Keratinocyte (primary cell): Measurements from ENCODE around the gene DRC1. TPM values are rescaled to one million over a fixed set of nuclear protein-coding genes. Genes with fewer than 3 reads are reported as not detected.

Experiments used
- DNase-seq: peaks from one replicate; pipeline ENCODE4 v3.0.0-alpha.2; 2011; ENCODE audit warnings: low read depth, missing footprints, low spot score
- FAIRE-seq: peaks from 2 replicates; lab custom pipeline; 2011; peaks lifted over from hg19 to GRCh38; lab: Jason Lieb, UNC
- H2AFZ ChIP-seq: 2 replicates; pipeline ENCODE4 v1.6.0; 2012; ENCODE audit warnings: low read length, control low read depth, inconsistent platforms; ENCODE audit not compliant: control insufficient read depth
- H3K27ac ChIP-seq: 2 replicates; pipeline ENCODE4 v1.5.1; 2011; ENCODE audit warnings: low read length; ENCODE audit not compliant: control insufficient read depth, insufficient read depth
- H3K27me3 ChIP-seq: 3 replicates; pipeline ENCODE4 v1.6.0; 2011; ENCODE audit warnings: low read length; ENCODE audit not compliant: control insufficient read depth, insufficient read depth; ENCODE audit errors: extremely low read depth
- H3K36me3 ChIP-seq, 2 experiments: 2 replicates in 1 of 2; 3 replicates in 1 of 2; pipeline ENCODE4 v1.5.1; 2011; ENCODE audit warnings: low read length in 2 of 2, mild to moderate bottlenecking in 1 of 2; ENCODE audit not compliant: control insufficient read depth in 2 of 2, insufficient read depth in 2 of 2; ENCODE audit errors: extremely low read depth in 1 of 2
- H3K4me1 ChIP-seq: 3 replicates; pipeline ENCODE4 v1.5.1; 2011; ENCODE audit warnings: low read length; ENCODE audit not compliant: control insufficient read depth, insufficient read depth; ENCODE audit errors: extremely low read depth
- H3K4me2 ChIP-seq: 3 replicates; pipeline ENCODE4 v1.6.0; 2011; ENCODE audit warnings: low read depth, low read length; ENCODE audit not compliant: control insufficient read depth, insufficient read depth; ENCODE audit errors: extremely low read depth
- H3K4me3 ChIP-seq, 3 experiments: fragments of 200-600 bp in 1 of 3; sonication (generic) in 1 of 3; 2 replicates in 2 of 3; 3 replicates in 1 of 3; pipeline ENCODE4 v1.5.1; 2011 to 2016; ENCODE audit warnings: low read length in 3 of 3, mild to moderate bottlenecking in 3 of 3, control low read depth in 2 of 3, inconsistent platforms in 1 of 3, low read depth in 1 of 3, mixed read lengths in 1 of 3, mixed run types in 1 of 3, moderate library complexity in 1 of 3; ENCODE audit not compliant: control insufficient read depth in 2 of 3, insufficient read depth in 2 of 3; ENCODE audit errors: extremely low read depth in 1 of 3
- H3K79me2 ChIP-seq: 2 replicates; pipeline ENCODE4 v1.6.0; 2012; ENCODE audit warnings: low read length; ENCODE audit not compliant: control insufficient read depth, insufficient read depth
- H3K9ac ChIP-seq: 3 replicates; pipeline ENCODE4 v1.6.0; 2011; ENCODE audit warnings: low read length; ENCODE audit not compliant: control insufficient read depth, insufficient read depth; ENCODE audit errors: extremely low read depth
- H3K9me1 ChIP-seq: 3 replicates; pipeline ENCODE4 v1.6.0; 2011; ENCODE audit warnings: low read length; ENCODE audit not compliant: control insufficient read depth, insufficient read depth; ENCODE audit errors: extremely low read depth
- H3K9me3 ChIP-seq: 2 replicates; pipeline ENCODE4 v1.5.1; 2012; ENCODE audit warnings: low read depth, low read length; ENCODE audit not compliant: control insufficient read depth
- H4K20me1 ChIP-seq: 3 replicates; pipeline ENCODE4 v1.6.0; 2011; ENCODE audit warnings: low read length; ENCODE audit not compliant: control insufficient read depth, insufficient read depth; ENCODE audit errors: extremely low read depth
- CTCF ChIP-seq, 3 experiments: IDR thresholded peaks in 1 of 3; conservative IDR thresholded peaks in 1 of 3; optimal IDR thresholded peaks in 1 of 3; 2 replicates in 2 of 3; 3 replicates in 1 of 3; pipeline versions ENCODE3 to v1.5.1; 2011; ENCODE audit warnings: low read length in 3 of 3, mild to moderate bottlenecking in 3 of 3, moderate library complexity in 2 of 3, control low read depth in 1 of 3, inconsistent platforms in 1 of 3; ENCODE audit not compliant: insufficient read depth in 2 of 3; ENCODE audit errors: extremely low read depth in 1 of 3
- EZH2 ChIP-seq: IDR thresholded peaks from one replicate; pipeline ENCODE4 v1.6.1; 2012; ENCODE audit warnings: inconsistent platforms, mild to moderate bottlenecking, low read length, moderate library complexity
- dilution Hi-C: fragments of 300-500 bp; cut with MboI; formaldehyde crosslinking; loops from one replicate; pipeline ENCODE4 v1.7.0; 2020; ENCODE audit warnings: low sequenced_read_pairs; ENCODE audit not compliant: extremely low pct_ligation_motif_present
- polyA plus RNA-seq, 5 experiments: library from polyadenylated mRNA; depleted of rRNA in 3 of 5; stranded (reverse) in 3 of 5; stranded (forward) in 1 of 5; unstranded in 1 of 5; fragments of >200 nt; gene quantifications; 1 replicate in 1 of 5; 2 replicates in 3 of 5; 3 replicates in 1 of 5; pipeline versions ENCODE4 v1.2.1 to v1.2.3, GENCODE V29; 2011 to 2012; ENCODE audit warnings: missing spikeins in 2 of 5, low read depth in 1 of 5, low replicate concordance in 1 of 5

The DRC1 gene
- polyA plus RNA-seq, 1 donor (not counting 4 experiments of a cell fraction or from before 2014, with no cell fraction given) = not detected

- H3K4me3 ChIP-seq = no peak overlapping the region
- FAIRE-seq = no peak
- no peak overlapping the region for H3K9ac ChIP-seq
- no peak overlapping the region for H3K4me2 ChIP-seq
- no peaks in the 10 kb centered on the region for H3K9me1 ChIP-seq
- no peaks in the 10 kb centered on the region for H3K4me1 ChIP-seq
- no peak overlapping the region for H2AFZ ChIP-seq
- no peaks in the 10 kb centered on the region for H3K9me3 ChIP-seq
- H3K79me2 ChIP-seq = no peaks in the 10 kb centered on the region
- H4K20me1 ChIP-seq = no peaks in the 10 kb centered on the region
- no peaks in the 10 kb centered on the region for H3K36me3 ChIP-seq
- H3K27ac ChIP-seq = no peak overlapping the region
- dilution Hi-C loops = no loop called here
- TF ChIP-seq EZH2 = no peak
- H3K27me3 ChIP-seq = peaks cover 5% of the 10 kb centered on the region
- DNase-seq = no peak
These were observed 53.4 kb downstream of the DRC1 start for GRCh38 chr2:26455037-26455669.

GRCh38 chr2:26455670-26456439 is 54.1 kb downstream of the DRC1 start:
- Histone ChIP-seq H3K36me3 (no peaks in the 10 kb centered on the region), H4K20me1 (no peaks in the 10 kb centered on the region), H3K27ac (no peak overlapping the region), H3K9me1 (no peaks in the 10 kb centered on the region), H3K4me2 (no peak overlapping the region), H3K9me3 (no peaks in the 10 kb centered on the region), H3K4me1 (no peaks in the 10 kb centered on the region), H3K79me2 (no peaks in the 10 kb centered on the region), H3K4me3 (no peak overlapping the region), H3K9ac (no peak overlapping the region), H3K27me3 (peaks cover 5% of the 10 kb centered on the region), H2AFZ (no peak overlapping the region)
- FAIRE-seq (no peak), DNase-seq (no peak)
- dilution Hi-C loops = no loop called here
- TF ChIP-seq EZH2 = no peak
- no peak for TF ChIP-seq CTCF (optimal IDR thresholded peaks at IDR 0.05 in 1 of 3, IDR thresholded peaks at IDR 0.05 in 1 of 3, conservative IDR thresholded peaks at IDR 0.05 in 1 of 3; ENCODE audit: extremely low read depth in 1 of 3, insufficient read depth in 2 of 3, low read length in 3 of 3)
